ENCODE results near the gene SIGLEC7.

GRCh38 chr19:51124216-51124615 is 17.9 kb upstream of the SIGLEC7 start:
- TF ChIP-seq POLR2A (IDR thresholded peaks at IDR 0.05), result no peak
- TF ChIP-seq CTCF (IDR thresholded peaks at IDR 0.05), result no peak
